ENCODE measurements around the gene SUGP1.

Gene SUGP1

DNA sequence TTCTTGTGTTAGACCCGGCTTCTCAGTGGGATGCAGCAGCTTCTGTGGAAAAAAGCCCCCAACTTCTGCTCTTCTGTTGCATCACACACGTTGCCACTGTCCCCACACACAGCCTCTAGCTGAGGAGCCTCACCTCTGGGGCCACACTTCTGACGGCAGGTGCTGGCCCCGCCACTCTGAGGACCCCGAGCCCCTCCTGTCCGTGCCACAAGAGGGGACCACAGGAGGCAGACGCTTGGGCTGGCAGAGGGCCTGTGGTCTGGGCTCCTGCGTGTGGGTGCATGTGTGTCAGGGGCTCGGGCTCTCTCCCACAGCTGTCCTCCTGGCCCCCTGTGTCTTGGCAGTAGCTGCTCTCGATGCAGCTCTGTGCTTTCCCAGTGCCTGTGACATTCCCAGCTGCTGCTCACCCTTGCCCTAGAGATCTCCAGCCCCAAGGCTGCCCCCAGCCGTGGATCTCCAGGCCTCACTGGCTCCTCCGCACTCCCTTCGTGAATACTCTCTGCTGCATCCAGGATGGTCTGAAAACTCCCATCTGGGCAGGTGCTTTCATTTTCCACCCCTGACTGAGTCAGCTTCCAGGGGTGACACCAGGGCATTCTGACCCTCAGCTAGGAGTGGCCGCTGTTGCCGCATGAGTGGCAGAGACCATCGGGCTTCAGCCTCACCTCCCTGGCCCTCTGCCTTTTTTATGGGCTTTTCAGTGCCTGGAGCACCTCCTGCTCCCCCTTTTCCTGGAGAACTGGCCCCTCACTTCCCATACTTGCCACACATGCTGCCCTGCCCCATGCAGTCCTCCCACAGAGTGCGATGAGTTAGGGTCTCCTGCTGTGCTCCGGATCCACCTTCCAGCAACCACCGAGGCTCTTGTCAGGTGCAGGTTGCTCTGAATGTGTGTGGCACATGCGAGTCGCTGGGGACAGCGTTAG, 14.0 kb upstream of the SUGP1 start:
- Mint-ChIP-seq H3K27ac (no peak overlapping the region), H3K9me3 (no peaks in the 10 kb centered on the region), H3K36me3 (peaks cover 31% of the 10 kb centered on the region), H3K27me3 (no peaks in the 10 kb centered on the region), H3K4me1 (peaks cover 2% of the 10 kb centered on the region), H3K4me3 (no peak overlapping the region)
- CTCF ChIA-PET = interaction anchor here (0.9 kb wide), 1 partner anchor 188 kb away, joined by 3 read pairs; no protein-coding TSS in a partner anchor
- DNase-seq = no peak

DNA sequence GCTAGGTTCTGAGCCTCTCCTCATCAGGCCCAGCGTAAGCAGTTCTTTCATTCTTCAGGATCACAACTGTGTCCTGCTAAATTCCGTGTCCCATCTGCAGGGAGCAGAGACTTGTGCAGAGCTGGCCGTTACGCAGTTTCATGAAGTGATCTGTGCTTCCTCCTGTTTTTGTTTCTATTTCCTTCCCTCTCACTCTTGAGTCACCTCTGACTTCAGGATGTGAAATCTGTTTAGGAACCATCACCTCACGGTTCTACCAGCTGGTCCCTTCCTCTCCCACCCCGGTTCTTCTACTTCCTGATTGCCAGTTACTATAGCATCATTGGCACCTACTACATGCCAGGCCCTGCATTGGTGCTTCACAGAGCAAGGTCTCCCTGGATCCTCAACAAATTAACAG, 8.8 kb upstream of the SUGP1 start:
- H3K4me1 Mint-ChIP-seq = peaks cover 22% of the 10 kb centered on the region
- no peak overlapping the region for H3K4me3 Mint-ChIP-seq
- no peak for DNase-seq
- peak overlapping the region; percentile 87 for H3K27ac Mint-ChIP-seq
- no peaks in the 10 kb centered on the region for H3K9me3 Mint-ChIP-seq
- H3K36me3 Mint-ChIP-seq = peaks cover 41% of the 10 kb centered on the region
- CTCF ChIA-PET = interaction anchor here (1.3 kb wide), 1 partner anchor 22 kb away, joined by 3 read pairs; no protein-coding TSS in a partner anchor
- H3K27me3 Mint-ChIP-seq = no peaks in the 10 kb centered on the region

DNA sequence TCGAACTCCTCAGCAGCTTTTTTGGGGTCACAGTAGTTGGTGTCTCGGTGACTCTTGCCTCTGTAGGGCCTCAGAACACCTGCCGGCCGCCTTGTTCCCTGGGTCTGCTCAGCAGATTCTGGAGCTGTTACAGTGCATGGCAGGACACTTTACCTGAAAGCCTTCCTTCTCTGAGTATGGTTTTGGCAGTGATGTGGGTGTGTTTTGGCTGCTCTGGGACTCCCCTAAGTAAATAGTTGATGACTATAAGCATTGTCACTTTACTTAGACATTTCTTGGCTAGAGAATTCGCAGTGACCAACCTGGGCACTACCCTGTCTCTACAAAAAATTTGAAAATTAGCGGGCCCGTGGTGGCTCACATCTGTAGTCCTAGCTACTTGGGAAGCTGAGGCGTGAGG, 7.4 kb upstream of the SUGP1 start:
- Mint-ChIP-seq H3K4me1 (peaks cover 30% of the 10 kb centered on the region), H3K27ac (no peak overlapping the region), H3K4me3 (no peak overlapping the region), H3K27me3 (no peaks in the 10 kb centered on the region), H3K9me3 (no peaks in the 10 kb centered on the region), H3K36me3 (peaks cover 46% of the 10 kb centered on the region)
- DNase-seq = no peak
- CTCF ChIA-PET = no interaction called here

DNA sequence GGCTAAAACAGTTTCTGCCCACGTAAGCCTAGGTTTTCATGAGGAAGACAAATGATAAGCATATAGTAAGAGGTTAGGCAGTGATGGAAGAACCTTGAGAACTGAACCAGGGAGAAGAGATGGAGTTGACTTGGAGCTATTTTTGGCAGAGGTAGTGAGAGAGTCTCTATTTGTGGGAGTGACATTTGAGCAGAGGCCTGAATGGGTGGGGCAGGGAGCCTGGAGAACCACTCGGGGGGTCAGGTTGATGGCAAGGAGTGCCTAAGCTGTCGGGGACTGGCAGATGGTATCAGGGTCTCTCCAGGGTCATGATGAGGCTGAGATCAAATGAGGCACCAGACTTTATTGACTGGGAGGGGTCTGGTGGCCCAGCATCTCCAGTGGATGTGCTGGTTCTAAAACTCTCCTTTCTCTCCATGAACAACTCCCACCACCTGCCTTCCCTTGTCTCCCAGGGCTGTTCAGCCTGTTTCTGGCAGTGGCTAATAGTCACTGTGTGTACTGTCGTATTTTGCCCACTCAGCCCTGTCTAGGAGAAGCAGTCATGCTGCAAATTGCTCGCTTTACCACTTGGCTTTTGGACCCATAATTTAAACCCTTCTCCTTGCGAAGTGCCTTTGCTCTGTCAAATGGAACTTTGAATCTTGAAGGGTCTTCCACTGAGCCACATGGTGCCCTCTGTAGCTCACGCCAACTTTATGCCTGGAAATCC, 3.9 kb upstream of the SUGP1 start:
- H3K4me3 Mint-ChIP-seq = no peak overlapping the region
- peaks cover 41% of the 10 kb centered on the region for H3K36me3 Mint-ChIP-seq
- H3K27me3 Mint-ChIP-seq = no peaks in the 10 kb centered on the region
- peaks cover 43% of the 10 kb centered on the region for H3K4me1 Mint-ChIP-seq
- H3K9me3 Mint-ChIP-seq = no peaks in the 10 kb centered on the region
- DNase-seq = no peak
- H3K27ac Mint-ChIP-seq = no peak overlapping the region
- CTCF ChIA-PET = interaction anchor here (1.4 kb wide), 1 partner anchor 165 kb away, joined by 3 read pairs; no protein-coding TSS in a partner anchor

DNA sequence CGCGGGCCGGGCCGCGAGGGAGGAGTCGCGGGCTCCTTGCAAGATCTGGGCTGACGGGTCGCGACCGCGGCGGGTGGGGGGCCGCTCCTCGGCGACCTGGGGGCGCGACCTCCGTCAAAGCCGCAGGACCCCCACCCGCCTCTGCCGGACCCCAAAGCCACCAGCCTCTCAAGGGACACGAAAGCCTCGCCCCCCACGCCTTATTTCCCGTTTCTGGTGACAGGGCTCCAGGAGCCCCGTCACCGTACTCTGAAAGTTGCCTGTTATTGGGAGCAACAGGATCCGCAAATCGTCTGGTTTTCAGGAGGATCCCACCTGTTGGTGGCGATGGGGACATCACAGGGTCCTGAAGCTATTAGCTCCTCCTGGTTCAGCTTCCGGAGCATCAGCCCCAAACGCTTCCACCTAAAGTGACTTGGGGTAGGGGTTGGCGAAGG, 850 bp upstream of the SUGP1 start:
- no peak for DNase-seq
- CTCF ChIA-PET = interaction anchor here (0.8 kb wide), 1 partner anchor 355 kb away, joined by 3 read pairs; no protein-coding TSS in a partner anchor
- H3K4me3 Mint-ChIP-seq = peak overlapping the region; percentile 95
- peaks cover 31% of the 10 kb centered on the region for H3K36me3 Mint-ChIP-seq
- peaks cover 49% of the 10 kb centered on the region for H3K4me1 Mint-ChIP-seq
- H3K27me3 Mint-ChIP-seq = no peaks in the 10 kb centered on the region
- peak overlapping the region; percentile 99 for H3K27ac Mint-ChIP-seq
- no peaks in the 10 kb centered on the region for H3K9me3 Mint-ChIP-seq

DNA sequence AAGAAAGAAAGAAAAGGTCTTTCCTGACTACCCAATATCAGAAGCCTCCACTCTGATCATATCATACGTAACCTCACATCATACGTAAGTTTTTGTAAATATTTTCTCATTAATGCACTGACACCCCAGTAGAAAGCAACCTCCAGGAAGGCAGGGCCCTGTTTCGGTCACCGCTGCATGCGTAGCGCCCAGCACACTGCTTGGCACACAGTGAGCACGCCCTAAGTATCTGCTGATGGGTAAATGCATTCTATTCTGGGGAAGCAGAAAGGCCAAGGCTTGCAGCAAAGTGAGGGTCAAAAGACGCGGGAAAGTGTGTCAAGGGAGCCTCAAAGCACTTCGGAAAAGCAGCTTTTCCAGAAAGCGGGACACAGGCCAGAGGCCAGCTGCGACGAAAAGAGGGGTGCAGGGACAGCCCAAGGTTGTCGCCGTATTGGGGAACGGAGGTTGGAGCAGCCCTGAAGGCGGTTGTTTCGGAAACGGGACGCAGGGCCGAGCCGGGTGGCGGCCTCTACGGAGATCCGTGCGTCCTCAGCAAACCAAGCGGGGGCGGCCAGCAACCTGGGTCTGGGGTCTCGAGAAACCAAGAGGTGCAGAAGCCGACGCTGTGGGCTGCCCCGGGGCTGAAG, 463 bp downstream of the SUGP1 start:
- H3K27me3 Mint-ChIP-seq = no peaks in the 10 kb centered on the region
- no peaks in the 10 kb centered on the region for H3K9me3 Mint-ChIP-seq
- peak overlapping the region; percentile 99 for H3K27ac Mint-ChIP-seq
- CTCF ChIA-PET = no interaction called here
- H3K4me3 Mint-ChIP-seq = peak overlapping the region; percentile 95
- DNase-seq = no peak
- peaks cover 28% of the 10 kb centered on the region for H3K36me3 Mint-ChIP-seq
- H3K4me1 Mint-ChIP-seq = peaks cover 51% of the 10 kb centered on the region

DNA sequence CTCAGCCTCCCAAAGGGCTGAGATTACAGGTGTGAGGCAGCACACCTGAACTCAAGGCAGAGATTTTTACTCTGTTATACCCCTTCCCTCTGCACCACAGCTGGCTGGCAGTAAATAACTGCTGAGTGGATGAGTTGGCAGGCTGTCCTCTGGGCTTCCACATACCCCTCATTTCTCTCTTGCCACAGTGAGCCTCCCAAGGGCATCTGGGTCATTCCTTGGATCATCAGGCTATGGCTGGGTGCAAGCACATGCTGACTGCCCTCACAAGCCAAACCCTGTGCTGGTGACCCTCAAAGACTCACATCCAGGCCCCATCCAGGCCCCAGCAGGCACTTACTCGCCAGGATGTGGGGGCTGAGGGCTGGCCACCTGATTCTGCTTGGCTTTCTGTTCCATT, 4.2 kb downstream of the SUGP1 start:
- CTCF ChIA-PET = interaction anchor here (1.6 kb wide), 1 partner anchor 46 kb away, joined by 3 read pairs; no protein-coding TSS in a partner anchor
- H3K27me3 Mint-ChIP-seq = no peaks in the 10 kb centered on the region

DNA sequence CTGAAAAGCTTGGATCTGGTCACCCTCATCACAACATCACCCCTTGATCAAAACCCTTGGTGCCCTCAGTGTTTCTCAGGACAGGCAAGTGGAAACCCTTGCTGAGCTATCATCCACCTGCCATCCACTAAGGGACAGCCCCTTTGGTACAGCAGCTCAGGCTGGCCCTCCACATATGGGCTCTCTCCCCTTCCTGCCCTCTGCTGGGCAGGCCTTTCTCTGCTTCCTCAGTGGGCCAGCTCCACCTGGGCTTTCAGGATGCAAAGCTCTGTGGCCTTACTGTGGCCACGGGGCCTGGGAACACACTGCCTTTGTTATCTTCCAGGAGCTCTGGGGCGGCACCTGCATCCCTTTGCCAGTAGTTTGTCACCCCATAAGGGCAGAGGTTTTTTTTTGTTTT, 4.9 kb downstream of the SUGP1 start:
- peak overlapping the region; percentile 42 for H3K27ac Mint-ChIP-seq
- peaks cover 28% of the 10 kb centered on the region for H3K4me1 Mint-ChIP-seq
- no peak for DNase-seq
- CTCF ChIA-PET = interaction anchor here (1.6 kb wide), 1 partner anchor 47 kb away, joined by 3 read pairs; no protein-coding TSS in a partner anchor
- no peak overlapping the region for H3K4me3 Mint-ChIP-seq
- H3K27me3 Mint-ChIP-seq = no peaks in the 10 kb centered on the region
- peaks cover 27% of the 10 kb centered on the region for H3K36me3 Mint-ChIP-seq
- H3K9me3 Mint-ChIP-seq = no peaks in the 10 kb centered on the region

More for the DNA sequence above, 4.2 kb downstream of the SUGP1 start:
- peaks cover 24% of the 10 kb centered on the region for H3K36me3 Mint-ChIP-seq
- no peak for DNase-seq
- peaks cover 28% of the 10 kb centered on the region for H3K4me1 Mint-ChIP-seq
- H3K4me3 Mint-ChIP-seq = no peak overlapping the region
- no peak overlapping the region for H3K27ac Mint-ChIP-seq
- H3K9me3 Mint-ChIP-seq = no peaks in the 10 kb centered on the region

DNA sequence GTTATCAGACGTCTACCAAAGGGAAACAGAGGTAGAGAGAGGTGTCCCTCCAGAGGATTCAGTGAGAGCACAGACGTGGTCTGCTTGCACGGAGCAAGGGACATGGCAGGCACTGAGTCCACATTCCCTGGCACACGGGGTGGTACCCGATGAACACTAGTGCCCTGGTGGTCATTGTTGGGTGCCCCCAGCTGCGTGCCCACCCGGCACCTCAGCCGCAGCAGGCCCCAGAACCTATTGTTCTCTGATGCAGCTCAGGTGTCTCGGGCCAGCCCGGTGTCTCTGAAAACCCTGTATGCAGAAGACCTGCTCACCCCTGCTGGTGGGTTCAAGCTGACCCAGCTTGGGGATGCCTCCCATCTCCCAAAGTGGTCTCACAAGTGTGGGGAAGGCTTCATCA, 11.9 kb downstream of the SUGP1 start:
- no peak for DNase-seq
- CTCF ChIA-PET = no interaction called here
- H3K4me1 Mint-ChIP-seq = peaks cover 3% of the 10 kb centered on the region
- no peak overlapping the region for H3K4me3 Mint-ChIP-seq
- no peaks in the 10 kb centered on the region for H3K9me3 Mint-ChIP-seq
- H3K27me3 Mint-ChIP-seq = no peaks in the 10 kb centered on the region
- H3K36me3 Mint-ChIP-seq = peaks cover 32% of the 10 kb centered on the region
- H3K27ac Mint-ChIP-seq = no peak overlapping the region

DNA sequence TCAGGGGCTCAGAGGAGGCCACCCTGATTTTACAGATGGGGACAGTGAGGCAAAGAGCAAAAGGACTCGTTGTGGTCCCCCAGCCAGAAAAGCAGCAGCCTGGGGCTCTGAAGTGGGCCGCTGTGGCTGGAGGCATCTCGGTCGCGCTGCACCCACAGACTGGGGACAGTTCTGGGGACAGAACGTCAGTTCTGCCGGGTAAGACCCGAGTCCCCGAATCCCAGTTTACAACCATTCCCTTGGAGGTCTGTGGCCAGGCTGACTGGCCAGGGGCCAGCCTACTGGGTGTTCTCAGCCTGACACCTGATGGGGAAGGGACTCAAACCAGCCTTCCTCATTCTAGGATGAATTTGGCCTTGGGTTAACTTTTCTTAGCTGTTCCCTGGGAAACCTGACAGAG, 14.1 kb downstream of the SUGP1 start:
- DNase-seq = no peak
- H3K27ac Mint-ChIP-seq = no peak overlapping the region
- no peaks in the 10 kb centered on the region for H3K9me3 Mint-ChIP-seq
- no peaks in the 10 kb centered on the region for H3K4me1 Mint-ChIP-seq
- H3K4me3 Mint-ChIP-seq = no peak overlapping the region
- H3K36me3 Mint-ChIP-seq = peaks cover 41% of the 10 kb centered on the region
- CTCF ChIA-PET = no interaction called here
- H3K27me3 Mint-ChIP-seq = no peaks in the 10 kb centered on the region

DNA sequence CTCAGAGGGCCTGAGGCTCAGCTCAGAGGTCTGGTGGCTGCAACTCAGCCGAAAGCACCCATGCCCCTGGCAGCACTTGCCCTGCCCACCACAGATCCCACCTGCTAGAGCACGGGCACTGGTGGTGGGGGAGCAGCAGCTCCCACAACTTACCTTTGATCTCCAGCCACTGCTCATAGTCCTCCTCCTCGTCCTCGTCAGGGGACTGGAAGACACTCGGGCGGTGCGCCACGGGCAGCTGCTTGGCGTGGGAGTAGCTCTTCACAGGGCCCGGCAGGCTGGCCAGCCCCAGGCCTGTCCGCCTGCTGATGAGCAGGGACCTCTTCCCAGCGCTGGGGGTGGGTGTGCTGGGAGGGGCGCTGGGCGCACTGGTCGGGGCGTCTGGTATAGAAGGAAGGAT, 14.6 kb downstream of the SUGP1 start:
- Mint-ChIP-seq H3K36me3 (peaks cover 42% of the 10 kb centered on the region), H3K27ac (no peak overlapping the region), H3K27me3 (no peaks in the 10 kb centered on the region)

DNA sequence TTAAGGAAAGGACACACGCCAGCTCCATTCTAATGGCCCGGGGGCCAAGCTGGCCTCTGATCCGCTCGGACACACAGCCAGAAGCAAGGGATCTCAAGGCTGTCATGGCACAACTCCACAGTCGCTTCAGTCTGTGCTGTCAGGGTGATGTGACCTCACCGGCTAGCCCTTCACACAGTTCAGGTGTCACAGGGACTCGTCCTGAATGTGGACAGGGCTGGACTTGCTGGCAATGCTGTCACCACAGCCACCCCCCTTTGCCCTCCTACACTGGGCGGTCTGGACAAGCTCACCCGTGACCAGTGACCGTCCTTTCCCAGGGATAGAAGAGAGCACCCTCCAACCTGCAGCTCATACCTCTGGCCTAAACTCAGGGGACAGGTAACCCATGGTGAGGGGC, 15.2 kb downstream of the SUGP1 start:
- CTCF ChIA-PET = no interaction called here
- no peak overlapping the region for H3K27ac Mint-ChIP-seq
- peaks cover 36% of the 10 kb centered on the region for H3K36me3 Mint-ChIP-seq
- no peak overlapping the region for H3K4me3 Mint-ChIP-seq
- no peaks in the 10 kb centered on the region for H3K9me3 Mint-ChIP-seq
- no peak for DNase-seq
- no peaks in the 10 kb centered on the region for H3K4me1 Mint-ChIP-seq
- H3K27me3 Mint-ChIP-seq = no peaks in the 10 kb centered on the region

More for the DNA sequence above, 14.6 kb downstream of the SUGP1 start:
- Mint-ChIP-seq H3K9me3 (no peaks in the 10 kb centered on the region), H3K4me3 (no peak overlapping the region), H3K4me1 (no peaks in the 10 kb centered on the region)
- DNase-seq = no peak
- CTCF ChIA-PET = no interaction called here

DNA sequence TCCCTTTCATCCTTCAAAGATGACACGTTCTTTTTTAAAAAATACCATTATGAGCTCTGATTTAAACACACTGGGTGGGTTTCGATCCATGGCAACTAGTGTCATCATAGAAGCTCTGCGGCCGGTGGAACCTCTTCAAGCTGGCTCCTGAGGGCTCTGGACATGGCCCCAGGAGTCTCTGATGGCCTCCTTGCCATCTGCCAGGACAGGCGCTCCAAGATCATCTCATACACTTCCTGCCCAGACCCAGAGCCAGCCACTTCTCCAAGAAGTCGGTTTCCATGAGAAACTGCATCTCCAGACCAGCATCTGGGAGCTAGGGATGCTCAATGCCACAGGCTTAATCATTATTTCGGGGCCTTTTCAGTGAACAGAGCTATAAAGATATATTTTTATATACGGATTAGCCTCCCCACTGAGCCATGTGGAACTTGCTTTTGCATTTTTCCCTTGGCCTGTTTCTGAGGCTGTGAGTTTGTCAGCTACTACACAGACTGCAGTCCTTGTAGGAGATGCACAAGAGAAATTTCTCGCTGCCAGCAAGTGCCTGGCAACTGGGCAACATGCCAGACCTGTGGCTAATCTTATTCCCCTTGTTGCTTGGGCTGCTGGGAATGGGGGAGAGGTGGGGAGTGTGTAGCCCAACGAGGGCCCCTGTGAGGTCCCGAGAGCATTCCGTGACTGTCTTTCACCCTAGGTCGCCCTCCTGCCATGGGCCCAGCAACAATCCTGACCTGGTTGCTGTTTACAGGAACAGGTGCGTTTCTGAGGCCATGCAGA, 15.9 kb downstream of the SUGP1 start:
- H3K36me3 Mint-ChIP-seq = peaks cover 32% of the 10 kb centered on the region
- no peaks in the 10 kb centered on the region for H3K9me3 Mint-ChIP-seq
- DNase-seq = no peak
- no peaks in the 10 kb centered on the region for H3K27me3 Mint-ChIP-seq
- CTCF ChIA-PET = interaction anchor here (1.0 kb wide), 1 partner anchor 186 kb away, joined by 3 read pairs; no protein-coding TSS in a partner anchor
- no peak overlapping the region for H3K4me3 Mint-ChIP-seq
- H3K27ac Mint-ChIP-seq = no peak overlapping the region
- no peaks in the 10 kb centered on the region for H3K4me1 Mint-ChIP-seq

All from activated naive CD4-positive, alpha-beta T cell treated with anti-CD3 and anti-CD28 coated beads, Interleukin-2, amount 10 ng/mL, durations not matched to agents 7 days and 5 days (primary cell).